HepG2 (cell line): ENCODE results near the gene VTN. TPM values are rescaled to one million over a fixed set of nuclear protein-coding genes. Genes with fewer than 3 reads are reported as not detected.

Experiments used
- CAMTA2 ChIP-seq: sonication (generic); formaldehyde crosslinking; IDR thresholded peaks from 2 replicates; pipeline ENCODE4 v1.4.0; 2020; ENCODE audit warnings: mild to moderate bottlenecking, missing genetic modification reagents, borderline replicate concordance
- CREM ChIP-seq, 2 experiments: sonication (generic) in 1 of 2; formaldehyde crosslinking in 1 of 2; IDR thresholded peaks; 2 replicates each; pipeline versions ENCODE4 v1.4.0 to v1.6.1; 2016 to 2020; ENCODE audit warnings: antibody characterized with exemption in 1 of 2, mild to moderate bottlenecking in 1 of 2, missing genetic modification reagents in 1 of 2
- ERF ChIP-seq: IDR thresholded peaks from 2 replicates; pipeline ENCODE4 v1.6.1; 2018; ENCODE audit warnings: missing biosample characterization, missing genetic modification reagents
- FOXA3 ChIP-seq: IDR thresholded peaks from 2 replicates; pipeline ENCODE4 v1.6.1; 2016; ENCODE audit warnings: missing genetic modification reagents, missing compliant biosample characterization
- FOXK2 ChIP-seq: fragments of 450-650 bp; IDR thresholded peaks from 2 replicates; pipeline ENCODE4 v1.6.1; 2016
- HMG20A ChIP-seq: IDR thresholded peaks from 2 replicates; pipeline ENCODE4 v1.6.1; 2016; ENCODE audit warnings: borderline replicate concordance
- ISL2 ChIP-seq: sonication (generic); formaldehyde crosslinking; IDR thresholded peaks from 2 replicates; pipeline ENCODE4 v1.5.0; 2020; ENCODE audit warnings: missing genetic modification reagents
- JUND ChIP-seq: sonication (generic); formaldehyde crosslinking; IDR thresholded peaks from 2 replicates; pipeline ENCODE4 v1.8.0; 2022; ENCODE audit warnings: mild to moderate bottlenecking, missing genetic modification reagents
- NRL ChIP-seq: sonication (generic); formaldehyde crosslinking; IDR thresholded peaks from 2 replicates; pipeline ENCODE4 v1.5.0; 2020; ENCODE audit warnings: missing genetic modification reagents, mild to moderate bottlenecking, moderate library complexity, borderline replicate concordance
- SAP130 ChIP-seq: IDR thresholded peaks from 2 replicates; pipeline ENCODE4 v1.6.1; 2016; ENCODE audit warnings: low read depth
- SMAD9 ChIP-seq: sonication (generic); formaldehyde crosslinking; IDR thresholded peaks from 2 replicates; pipeline ENCODE4 v1.5.1; 2020; ENCODE audit warnings: mild to moderate bottlenecking, missing genetic modification reagents
- SP2 ChIP-seq: sonication (generic); formaldehyde crosslinking; IDR thresholded peaks from 2 replicates; pipeline ENCODE4 v1.5.1; 2020; ENCODE audit warnings: mild to moderate bottlenecking, missing genetic modification reagents
- ZNF782 ChIP-seq: sonication (generic); formaldehyde crosslinking; IDR thresholded peaks from 2 replicates; pipeline ENCODE4 v1.4.0; 2020; ENCODE audit warnings: missing genetic modification reagents, mild to moderate bottlenecking, borderline replicate concordance
- polyA plus RNA-seq, 8 experiments: library from polyadenylated mRNA; depleted of rRNA in 3 of 8; stranded (reverse) in 7 of 8; unstranded in 1 of 8; fragments of >200 nt; fragmentation: Illumina TruSeq in 4 of 8; extraction: Trizol in 4 of 8; gene quantifications; 2 replicates each; pipeline versions ENCODE4 v1.2.1 to v1.2.3, GENCODE V29; 2011 to 2016; ENCODE audit warnings: low read depth in 4 of 8, missing spikeins in 1 of 8, mixed read lengths in 1 of 8; ENCODE audit not compliant: insufficient read depth in 1 of 8
- total RNA-seq, 5 experiments: library from RNA; depleted of rRNA; stranded (reverse); fragments of >200 nt; fragmentation: Illumina TruSeq; extraction: Trizol; gene quantifications; 2 replicates each; pipeline ENCODE4 v1.2.3, GENCODE V29; 2016; ENCODE audit warnings: low read depth in 1 of 5
- TF ChIP-seq, protein P1 (sequence below): sonication (generic); formaldehyde crosslinking; conservative IDR thresholded peaks from 2 replicates; pipeline ENCODE4 v1.4.0; 2020; ENCODE audit warnings: missing genetic modification reagents
- TF ChIP-seq, protein P2 (sequence below): sonication (generic); formaldehyde crosslinking; IDR thresholded peaks from 2 replicates; pipeline ENCODE4 v1.5.1; 2020; ENCODE audit warnings: mild to moderate bottlenecking, missing genetic modification reagents, borderline replicate concordance
- TF ChIP-seq, protein P3 (sequence below): sonication (generic); formaldehyde crosslinking; IDR thresholded peaks from 2 replicates; pipeline ENCODE4 v1.5.1; 2020; ENCODE audit warnings: mild to moderate bottlenecking, missing genetic modification reagents, moderate library complexity

Gene VTN
- total and polyA plus RNA-seq, 2 of the 13 experiments (the other 11 are each of a cell fraction or from before 2014, with no cell fraction given) = 108 to 131 TPM

DNA sequence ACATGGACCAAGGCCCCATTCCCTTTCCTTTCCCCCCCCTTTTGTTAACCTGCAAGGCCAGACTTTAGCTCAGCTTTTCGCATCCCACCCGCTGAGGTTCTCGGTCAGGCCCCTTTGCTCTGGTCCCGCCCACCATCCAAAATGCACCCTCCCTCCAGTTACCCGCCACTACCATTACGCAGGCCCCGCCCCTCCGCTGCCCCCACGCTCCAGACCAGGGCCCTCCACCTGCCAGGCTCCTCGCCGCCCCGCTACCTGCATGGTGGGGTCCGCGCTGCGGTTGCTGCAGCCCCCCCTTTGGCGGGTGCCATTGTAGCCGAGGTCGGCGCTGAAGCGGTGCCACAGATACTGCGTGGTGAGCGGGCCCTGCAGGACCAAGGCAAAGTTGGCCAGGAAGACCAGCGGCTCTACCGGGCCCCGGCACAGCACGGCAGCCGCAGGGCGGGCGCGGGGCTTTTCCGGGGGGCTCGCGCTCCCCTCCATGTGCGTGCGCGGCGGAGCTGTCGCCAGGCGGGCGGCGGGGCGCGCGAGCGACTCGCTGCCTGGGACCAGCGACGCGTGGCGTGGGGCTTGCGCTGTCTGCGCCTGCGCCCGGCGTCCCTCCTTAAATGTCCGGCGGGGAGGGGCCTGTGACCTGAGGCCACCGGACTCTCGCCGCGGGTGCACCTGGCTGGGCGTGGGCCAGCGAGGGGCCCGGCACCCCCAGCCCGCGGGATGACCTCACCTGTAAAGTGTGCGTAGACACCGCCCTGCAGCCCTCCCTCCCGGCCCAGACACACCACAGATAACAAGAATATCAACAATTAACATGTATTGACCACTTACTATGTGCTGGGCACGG is 35.7 kb upstream of the VTN start, which contains the start of gene SLC46A1 (continued):
- TF ChIP-seq ISL2 (no peak), JUND (CRISPR knock-in tag) (no peak), SP2 (CRISPR knock-in tag) (no peak; the same call in 1 of the 2 replicates), ZNF782 (CRISPR knock-in tag) (peak; percentile 62; the same call in 1 of the 2 replicates), SMAD9 (CRISPR knock-in tag) (no peak), ERF (CRISPR knock-in tag) (no peak), CREM (IDR thresholded peaks at IDR 0.05) (no peak), CREM (CRISPR knock-in tag; IDR thresholded peaks at IDR 0.05) (no peak), HMG20A (CRISPR knock-in tag) (no peak), FOXK2 (no peak), NRL (CRISPR knock-in tag) (no peak), SAP130 (CRISPR knock-in tag) (peak; percentile 67), CAMTA2 (CRISPR knock-in tag) (0 out of 2 replicates have a peak, but pooled peaks have one; percentile 16), FOXA3 (CRISPR knock-in tag) (no peak)
- TF ChIP-seq, protein P1, sequence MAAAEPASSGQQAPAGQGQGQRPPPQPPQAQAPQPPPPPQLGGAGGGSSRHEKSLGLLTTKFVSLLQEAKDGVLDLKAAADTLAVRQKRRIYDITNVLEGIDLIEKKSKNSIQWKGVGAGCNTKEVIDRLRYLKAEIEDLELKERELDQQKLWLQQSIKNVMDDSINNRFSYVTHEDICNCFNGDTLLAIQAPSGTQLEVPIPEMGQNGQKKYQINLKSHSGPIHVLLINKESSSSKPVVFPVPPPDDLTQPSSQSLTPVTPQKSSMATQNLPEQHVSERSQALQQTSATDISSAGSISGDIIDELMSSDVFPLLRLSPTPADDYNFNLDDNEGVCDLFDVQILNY (CRISPR knock-in tag) = 0 out of 2 replicates have a peak, but pooled peaks have one; percentile 24
- TF ChIP-seq, protein P2, sequence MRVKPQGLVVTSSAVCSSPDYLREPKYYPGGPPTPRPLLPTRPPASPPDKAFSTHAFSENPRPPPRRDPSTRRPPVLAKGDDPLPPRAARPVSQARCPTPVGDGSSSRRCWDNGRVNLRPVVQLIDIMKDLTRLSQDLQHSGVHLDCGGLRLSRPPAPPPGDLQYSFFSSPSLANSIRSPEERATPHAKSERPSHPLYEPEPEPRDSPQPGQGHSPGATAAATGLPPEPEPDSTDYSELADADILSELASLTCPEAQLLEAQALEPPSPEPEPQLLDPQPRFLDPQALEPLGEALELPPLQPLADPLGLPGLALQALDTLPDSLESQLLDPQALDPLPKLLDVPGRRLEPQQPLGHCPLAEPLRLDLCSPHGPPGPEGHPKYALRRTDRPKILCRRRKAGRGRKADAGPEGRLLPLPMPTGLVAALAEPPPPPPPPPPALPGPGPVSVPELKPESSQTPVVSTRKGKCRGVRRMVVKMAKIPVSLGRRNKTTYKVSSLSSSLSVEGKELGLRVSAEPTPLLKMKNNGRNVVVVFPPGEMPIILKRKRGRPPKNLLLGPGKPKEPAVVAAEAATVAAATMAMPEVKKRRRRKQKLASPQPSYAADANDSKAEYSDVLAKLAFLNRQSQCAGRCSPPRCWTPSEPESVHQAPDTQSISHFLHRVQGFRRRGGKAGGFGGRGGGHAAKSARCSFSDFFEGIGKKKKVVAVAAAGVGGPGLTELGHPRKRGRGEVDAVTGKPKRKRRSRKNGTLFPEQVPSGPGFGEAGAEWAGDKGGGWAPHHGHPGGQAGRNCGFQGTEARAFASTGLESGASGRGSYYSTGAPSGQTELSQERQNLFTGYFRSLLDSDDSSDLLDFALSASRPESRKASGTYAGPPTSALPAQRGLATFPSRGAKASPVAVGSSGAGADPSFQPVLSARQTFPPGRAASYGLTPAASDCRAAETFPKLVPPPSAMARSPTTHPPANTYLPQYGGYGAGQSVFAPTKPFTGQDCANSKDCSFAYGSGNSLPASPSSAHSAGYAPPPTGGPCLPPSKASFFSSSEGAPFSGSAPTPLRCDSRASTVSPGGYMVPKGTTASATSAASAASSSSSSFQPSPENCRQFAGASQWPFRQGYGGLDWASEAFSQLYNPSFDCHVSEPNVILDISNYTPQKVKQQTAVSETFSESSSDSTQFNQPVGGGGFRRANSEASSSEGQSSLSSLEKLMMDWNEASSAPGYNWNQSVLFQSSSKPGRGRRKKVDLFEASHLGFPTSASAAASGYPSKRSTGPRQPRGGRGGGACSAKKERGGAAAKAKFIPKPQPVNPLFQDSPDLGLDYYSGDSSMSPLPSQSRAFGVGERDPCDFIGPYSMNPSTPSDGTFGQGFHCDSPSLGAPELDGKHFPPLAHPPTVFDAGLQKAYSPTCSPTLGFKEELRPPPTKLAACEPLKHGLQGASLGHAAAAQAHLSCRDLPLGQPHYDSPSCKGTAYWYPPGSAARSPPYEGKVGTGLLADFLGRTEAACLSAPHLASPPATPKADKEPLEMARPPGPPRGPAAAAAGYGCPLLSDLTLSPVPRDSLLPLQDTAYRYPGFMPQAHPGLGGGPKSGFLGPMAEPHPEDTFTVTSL = no peak
- TF ChIP-seq, protein P3, sequence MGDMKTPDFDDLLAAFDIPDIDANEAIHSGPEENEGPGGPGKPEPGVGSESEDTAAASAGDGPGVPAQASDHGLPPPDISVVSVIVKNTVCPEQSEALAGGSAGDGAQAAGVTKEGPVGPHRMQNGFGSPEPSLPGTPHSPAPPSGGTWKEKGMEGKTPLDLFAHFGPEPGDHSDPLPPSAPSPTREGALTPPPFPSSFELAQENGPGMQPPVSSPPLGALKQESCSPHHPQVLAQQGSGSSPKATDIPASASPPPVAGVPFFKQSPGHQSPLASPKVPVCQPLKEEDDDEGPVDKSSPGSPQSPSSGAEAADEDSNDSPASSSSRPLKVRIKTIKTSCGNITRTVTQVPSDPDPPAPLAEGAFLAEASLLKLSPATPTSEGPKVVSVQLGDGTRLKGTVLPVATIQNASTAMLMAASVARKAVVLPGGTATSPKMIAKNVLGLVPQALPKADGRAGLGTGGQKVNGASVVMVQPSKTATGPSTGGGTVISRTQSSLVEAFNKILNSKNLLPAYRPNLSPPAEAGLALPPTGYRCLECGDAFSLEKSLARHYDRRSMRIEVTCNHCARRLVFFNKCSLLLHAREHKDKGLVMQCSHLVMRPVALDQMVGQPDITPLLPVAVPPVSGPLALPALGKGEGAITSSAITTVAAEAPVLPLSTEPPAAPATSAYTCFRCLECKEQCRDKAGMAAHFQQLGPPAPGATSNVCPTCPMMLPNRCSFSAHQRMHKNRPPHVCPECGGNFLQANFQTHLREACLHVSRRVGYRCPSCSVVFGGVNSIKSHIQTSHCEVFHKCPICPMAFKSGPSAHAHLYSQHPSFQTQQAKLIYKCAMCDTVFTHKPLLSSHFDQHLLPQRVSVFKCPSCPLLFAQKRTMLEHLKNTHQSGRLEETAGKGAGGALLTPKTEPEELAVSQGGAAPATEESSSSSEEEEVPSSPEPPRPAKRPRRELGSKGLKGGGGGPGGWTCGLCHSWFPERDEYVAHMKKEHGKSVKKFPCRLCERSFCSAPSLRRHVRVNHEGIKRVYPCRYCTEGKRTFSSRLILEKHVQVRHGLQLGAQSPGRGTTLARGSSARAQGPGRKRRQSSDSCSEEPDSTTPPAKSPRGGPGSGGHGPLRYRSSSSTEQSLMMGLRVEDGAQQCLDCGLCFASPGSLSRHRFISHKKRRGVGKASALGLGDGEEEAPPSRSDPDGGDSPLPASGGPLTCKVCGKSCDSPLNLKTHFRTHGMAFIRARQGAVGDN (CRISPR knock-in tag) = peak; percentile 72
